IPS-18c (cell line): ENCODE measurements around the gene CD40.
"Not testable (repeated sequence)": the region's sequence is repeated elsewhere in the genome, so short reads cannot be mapped to it uniquely, and the experiment has no call there.

Source experiments
- H3K4me3 ChIP-seq: 2 replicates; pipeline ENCODE4 v1.7.0; 2013; ENCODE audit warnings: low read depth, mild to moderate bottlenecking, low read length, moderate library complexity; ENCODE audit not compliant: insufficient read depth
- H3K9me3 ChIP-seq: one replicate; pipeline ENCODE4 v1.6.1; 2013; ENCODE audit warnings: mild to moderate bottlenecking, low read length, moderate library complexity; ENCODE audit not compliant: control insufficient read depth, insufficient read depth

Gene CD40

DNA sequence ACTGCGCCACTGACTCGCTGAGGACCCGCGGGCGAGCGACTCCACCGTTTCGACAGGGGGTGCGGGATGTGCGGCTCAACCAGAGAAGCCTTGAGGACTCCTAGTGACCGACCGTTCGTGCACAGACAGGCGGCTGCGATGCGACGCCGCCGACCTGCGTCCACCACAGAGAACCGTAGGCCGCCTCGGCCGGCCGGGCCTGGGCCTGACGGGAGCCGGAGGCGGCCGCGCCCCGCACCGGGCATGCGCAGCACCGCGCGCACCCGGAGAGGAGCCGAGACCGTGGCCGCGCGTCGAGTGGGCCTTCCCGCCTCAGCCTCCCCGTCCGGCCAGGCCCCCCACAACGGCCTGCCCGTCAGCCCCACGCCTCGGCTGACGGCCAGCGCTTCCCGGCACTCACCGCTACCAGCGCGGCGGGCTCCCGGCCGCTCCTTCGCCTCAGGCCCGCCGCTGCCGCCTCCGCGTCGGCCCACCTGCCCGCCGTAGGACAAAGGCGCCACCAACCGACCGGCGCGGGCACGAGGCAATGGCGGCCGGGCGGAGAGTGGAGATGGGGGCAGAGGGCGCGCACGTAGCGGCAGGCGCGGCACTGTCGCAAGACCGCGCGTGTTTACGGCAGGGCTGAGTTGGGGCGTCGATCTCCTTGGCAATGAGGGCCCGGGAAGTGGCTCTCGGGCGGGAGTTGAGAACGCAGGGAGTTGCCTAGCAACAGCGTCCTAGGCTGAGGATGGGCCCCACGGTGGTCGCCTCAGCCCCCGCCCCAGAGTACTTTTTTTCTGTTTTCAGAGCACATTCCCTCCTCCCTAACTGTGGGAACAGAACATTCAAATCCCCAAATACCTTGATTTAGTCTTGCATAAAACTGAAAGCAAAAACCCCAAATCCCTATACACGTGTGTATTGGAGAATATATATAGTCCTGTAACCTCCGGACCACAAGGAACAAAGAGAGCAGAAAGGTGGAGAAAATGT, 28.4 kb upstream of the CD40 start, which contains the start of gene NCOA5:
Gene NCOA5, minus strand, starts transcription at position 546 of the 972 bp plus-strand sequence. CDS start 10,538 bp downstream, outside the sequence.
- Histone ChIP-seq H3K9me3 (no peaks in the 10 kb centered on the region), H3K4me3 (peak within 1 kb of the TSS; percentile 93)

DNA sequence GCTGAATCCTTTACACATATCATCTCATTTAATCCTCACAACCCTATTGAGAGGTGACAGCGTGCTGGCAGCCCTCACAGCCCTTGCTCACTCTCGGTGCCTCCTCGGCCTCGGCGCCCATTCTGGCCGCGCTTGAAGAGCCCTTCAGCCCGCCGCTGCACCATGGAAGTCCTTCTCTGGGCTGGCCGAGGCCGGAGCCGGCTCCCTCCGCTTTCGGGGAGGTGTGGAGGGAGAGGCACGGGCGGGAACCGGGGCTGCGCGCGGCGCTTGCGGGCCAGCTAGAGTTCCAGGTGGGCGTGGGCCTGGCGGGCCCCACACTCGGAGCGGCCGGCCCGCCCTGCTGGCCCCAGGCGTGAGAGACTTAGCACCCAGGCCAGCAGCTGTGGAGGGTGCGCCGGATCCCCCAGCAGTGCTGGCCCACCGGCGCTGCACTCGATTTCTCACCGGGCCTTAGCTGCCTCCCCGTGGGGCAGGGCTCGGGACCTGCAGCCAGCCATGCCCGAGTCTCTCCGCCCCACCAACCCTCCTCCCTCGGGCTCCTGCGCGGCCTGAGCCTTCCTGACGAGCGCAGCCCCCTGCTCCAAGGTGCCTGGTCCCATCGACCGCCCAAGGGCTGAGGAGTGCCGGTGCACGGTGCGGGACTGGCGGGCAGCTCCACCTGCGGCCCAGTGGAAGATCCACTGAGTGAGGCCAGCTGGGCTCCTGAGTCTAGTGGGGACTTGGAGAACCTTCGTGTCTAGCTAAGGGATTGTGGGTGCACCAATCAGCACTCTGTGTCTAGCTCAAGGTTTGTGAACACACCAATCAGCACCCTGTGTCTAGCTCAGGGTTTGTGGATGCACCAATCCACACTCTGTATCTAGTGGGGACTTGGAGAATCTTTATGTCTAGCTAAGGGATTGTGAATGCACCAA, 26.2 kb upstream of the CD40 start:
- not testable (repeated sequence) for H3K9me3 ChIP-seq, H3K4me3 ChIP-seq

DNA sequence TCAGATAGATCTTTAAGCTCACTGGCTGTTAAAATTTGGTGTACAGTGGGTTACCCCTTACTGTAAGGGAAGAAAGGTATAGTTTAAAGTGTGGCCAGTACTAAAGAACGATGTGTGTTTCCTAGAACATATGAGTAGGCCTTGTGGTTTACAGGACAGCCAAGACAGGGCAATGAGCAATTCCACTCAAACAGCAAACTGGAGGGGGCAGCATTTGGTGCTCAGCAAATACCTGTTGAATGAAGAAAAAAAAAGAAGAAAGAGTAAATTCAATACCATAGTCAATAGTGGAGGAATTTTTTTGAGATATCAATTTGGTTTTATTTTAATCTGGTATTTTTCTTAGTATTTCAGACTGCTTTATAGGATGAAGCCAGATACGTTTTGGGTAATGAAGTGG, 24.6 kb upstream of the CD40 start:
- Histone ChIP-seq H3K4me3 (no peak overlapping the region), H3K9me3 (no peaks in the 10 kb centered on the region)

DNA sequence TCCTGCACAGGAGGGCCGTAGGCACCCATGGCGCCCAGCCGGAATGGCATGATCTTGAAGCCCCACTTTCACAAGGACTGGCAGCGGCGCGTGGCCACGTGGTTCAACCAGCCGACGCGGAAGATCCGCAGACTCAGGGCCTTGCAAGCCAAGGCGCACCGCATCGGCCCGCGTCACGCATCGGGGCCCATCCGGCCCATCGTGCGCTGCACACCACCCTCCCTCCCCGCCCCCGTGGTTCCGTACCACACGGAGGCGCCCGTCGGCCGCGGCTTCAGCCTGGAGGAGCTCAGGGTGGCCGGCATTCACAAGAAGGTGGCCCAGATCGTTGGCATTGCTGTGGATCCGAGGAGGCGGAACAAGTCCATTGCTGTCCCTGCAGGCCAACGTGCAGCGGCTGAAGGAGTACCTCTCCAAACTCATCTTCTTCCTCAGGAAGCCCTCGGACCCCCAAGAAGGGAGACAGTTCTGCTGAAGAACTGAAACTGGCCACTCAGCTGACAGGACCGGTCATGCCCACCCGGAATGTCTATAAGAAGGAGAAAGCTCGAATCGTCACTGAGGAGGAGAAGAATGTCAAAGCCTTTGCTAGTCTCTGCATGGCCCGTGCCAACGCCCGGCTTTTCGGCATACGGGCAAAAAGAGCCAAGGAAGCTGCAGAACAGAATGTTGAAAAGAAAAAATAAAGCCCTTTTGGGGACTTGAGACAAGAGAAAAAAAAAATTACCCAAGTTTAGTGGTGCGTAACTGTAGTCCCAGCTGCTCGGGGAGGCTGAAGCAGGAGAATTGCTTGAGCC, 18.4 kb upstream of the CD40 start:
- Histone ChIP-seq H3K4me3 (no peak overlapping the region), H3K9me3 (no peaks in the 10 kb centered on the region)

DNA sequence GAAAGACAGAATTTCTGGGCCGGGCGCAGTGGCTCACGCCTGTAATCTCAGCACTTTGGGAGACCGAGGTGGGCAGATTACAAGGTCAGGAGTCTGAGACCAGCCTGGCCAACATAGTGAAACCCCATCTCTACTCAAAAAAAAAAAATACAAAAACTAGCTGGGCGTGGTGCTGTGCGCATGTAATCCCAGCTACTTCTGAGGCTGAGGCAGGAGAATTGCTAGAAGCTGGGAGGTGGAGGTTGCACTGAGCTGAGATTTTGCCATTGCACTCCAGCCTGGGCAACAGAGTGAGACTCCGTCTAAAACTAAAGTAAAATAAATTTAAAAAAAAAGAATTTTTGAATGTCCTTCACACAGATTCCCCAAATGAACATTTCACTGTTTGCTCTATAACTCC, 17.7 kb upstream of the CD40 start:
- H3K4me3 ChIP-seq, H3K9me3 ChIP-seq: not testable (repeated sequence)

DNA sequence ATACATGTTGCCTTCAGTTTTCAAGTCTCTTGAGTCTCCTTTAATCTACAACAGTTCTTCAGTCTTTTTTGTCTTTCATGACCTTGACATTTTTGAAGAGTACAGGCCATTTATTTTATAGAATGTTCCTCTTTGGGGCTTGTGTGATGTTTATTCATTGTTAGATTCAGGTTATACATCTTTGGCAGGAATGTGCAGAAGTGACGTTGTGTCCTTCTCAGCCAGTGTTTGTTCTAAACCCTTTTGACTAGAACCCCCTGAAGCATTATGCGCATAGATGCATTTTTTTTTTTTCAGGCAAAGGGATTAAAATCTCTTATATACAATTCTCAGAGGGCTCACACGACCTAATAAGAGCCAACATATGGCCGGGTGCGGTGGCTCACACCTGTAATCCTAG, 17.1 kb upstream of the CD40 start:
- no peaks in the 10 kb centered on the region for H3K9me3 ChIP-seq
- no peak overlapping the region for H3K4me3 ChIP-seq

DNA sequence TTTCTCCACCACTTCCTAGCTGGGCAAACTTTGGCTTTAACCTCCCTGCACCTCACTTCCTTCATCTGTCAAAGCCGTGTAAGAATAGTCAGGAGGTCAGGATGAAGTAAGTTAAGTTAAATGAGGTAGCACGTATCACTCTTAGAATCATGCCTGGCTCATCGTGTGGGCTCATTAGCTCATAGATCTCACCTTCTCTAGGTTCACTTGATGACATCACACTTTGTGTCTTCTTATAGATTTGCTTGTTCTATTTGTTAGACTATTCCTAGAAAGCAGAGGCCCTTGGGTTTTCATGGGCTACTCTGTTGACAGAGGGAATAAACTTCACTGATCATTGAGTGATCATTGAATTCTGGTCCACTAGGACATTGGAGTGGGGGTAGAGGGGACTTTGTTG, 16.2 kb upstream of the CD40 start:
- H3K4me3 ChIP-seq: no peak overlapping the region
- H3K9me3 ChIP-seq: no peaks in the 10 kb centered on the region

DNA sequence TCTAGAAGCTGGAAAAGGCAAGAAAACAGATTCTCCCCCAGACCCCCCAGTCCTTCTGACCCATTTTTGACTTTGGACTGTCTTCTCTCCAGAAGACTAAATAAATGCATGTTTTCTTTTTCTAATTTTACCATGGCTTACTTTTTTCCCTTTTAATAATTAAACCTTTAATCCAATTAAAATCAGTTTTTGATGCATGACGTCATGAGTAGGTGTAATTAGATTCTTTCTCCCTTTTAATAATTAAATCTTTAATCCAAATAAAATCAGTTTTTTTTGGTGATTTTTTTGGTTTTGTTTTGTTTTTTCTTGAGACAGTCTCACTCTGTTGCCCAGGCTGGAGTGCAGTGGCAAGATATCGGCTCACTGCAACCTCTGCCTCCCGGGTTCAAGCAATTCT, 15.2 kb upstream of the CD40 start:
- no peaks in the 10 kb centered on the region for H3K9me3 ChIP-seq
- no peak overlapping the region for H3K4me3 ChIP-seq

DNA sequence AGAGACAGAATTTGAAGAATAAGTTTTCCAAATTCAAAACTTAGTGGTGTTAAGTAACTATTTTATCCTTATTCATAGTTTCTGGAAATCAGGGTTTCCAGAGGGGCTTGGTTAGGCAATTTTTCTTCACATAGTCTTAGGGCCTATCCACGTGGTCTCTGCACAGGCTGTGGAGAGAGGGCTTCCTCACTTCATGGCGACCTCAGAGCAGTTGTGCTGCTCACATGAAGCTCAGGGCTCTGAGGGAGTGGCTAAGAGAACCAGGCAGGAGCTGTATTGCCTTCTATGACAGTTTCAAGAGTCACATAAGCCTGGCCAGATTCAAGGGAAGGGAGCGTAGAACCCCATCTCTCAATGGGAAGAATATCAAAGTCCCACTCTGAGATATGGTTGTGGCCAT, 13.9 kb upstream of the CD40 start:
- Histone ChIP-seq H3K9me3 (no peaks in the 10 kb centered on the region), H3K4me3 (no peak overlapping the region)

DNA sequence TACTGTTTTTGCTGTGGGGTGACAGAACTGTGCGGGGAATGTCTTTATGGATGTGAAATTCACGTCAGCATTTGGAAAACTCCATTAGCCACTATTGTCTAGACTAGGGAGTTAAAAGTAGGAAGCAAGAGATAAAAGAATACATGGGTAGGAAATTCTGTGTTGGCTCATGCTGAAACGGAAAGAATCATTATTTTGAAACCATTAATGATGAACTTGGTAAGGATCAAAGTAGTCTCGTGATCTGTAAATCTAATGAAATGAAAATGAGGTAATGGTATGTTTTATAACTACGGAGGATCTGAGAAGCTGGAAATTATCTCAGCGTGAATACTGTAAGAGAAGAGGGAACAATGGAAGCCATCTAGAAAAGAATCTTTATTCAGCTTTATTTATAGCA, 11.1 kb upstream of the CD40 start:
- H3K4me3 ChIP-seq: no peak overlapping the region

DNA sequence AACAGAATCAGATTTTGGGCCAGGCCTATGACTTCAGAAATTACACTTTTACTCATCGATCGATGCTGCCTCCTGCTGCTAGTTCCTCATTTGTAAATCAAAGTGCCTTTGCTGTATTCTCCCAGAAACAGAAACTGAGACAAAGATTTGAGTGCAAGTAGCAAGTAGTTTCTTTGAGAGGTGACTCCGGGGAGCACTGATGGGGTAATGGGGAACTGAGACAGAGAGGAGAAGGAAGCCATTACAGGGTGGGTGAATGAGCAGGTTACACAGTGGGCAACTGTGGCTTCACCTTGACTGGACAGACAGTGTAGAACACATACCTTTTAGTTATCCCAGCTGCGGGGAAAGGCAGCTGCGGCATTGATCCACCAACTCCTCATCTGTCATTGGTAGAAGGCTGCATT, 9.7 kb upstream of the CD40 start:
- Histone ChIP-seq H3K9me3 (no peaks in the 10 kb centered on the region), H3K4me3 (no peak overlapping the region)

More for the DNA sequence above, 11.1 kb upstream of the CD40 start:
- no peaks in the 10 kb centered on the region for H3K9me3 ChIP-seq

DNA sequence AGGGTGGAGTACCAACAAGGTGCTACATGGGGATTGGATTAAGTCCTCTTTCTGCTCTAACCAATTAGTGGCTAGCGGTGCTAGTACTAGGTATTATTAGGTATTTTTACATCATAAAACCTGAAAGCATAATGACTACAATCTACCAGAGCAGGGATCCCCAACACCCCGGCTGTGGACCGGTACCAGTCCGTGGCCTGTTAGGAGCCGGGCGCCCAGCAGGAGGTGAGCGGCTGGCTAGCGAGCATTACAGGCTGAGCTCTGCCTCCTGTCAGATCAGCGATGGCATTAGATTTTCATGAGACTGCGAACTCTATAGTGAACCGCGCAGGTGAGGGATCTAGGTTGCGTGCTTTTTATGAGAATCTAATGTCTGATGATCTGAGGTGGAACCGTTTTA, 9.1 kb upstream of the CD40 start:
- no peaks in the 10 kb centered on the region for H3K9me3 ChIP-seq

DNA sequence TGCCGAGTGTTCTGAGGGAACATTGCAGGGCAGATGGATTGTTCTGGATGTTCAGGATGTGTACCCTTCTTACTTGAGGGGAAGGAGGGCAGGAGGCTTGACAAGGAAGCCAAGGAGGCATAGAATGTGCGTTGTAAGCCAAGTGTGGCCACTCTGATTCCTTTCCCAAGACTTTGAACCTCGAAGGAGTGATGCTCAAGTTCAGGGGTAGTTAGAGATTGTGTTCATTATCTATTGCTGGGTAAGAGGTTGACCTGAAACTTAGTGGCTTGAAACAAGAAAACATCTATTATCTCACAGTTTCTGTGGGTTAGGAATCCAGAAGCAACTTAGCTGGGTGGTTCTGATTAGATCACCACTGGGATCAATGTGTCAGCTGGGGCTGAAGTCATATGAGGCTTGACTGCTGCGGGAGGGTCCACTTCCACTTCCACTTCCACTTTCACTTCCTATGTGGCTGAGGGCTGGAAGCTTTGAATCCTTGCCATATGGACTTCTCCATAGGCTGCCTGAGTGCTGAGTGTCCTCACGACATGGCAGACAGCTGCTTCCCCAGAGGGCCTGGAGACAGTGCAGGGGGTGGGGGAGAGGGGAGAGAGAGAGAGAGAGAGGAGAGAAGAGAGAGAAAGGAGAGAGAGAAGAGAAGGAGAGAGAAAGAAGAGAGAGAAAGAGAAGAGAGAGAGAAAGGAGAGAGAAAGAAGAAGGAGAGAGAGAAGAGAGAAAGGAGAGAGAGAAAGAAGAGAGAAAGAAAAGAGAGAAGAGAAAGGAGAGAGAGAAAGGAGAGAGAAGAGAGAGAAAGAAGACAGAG, 6.9 kb upstream of the CD40 start:
- no peaks in the 10 kb centered on the region for H3K9me3 ChIP-seq

More for the DNA sequence above, 9.1 kb upstream of the CD40 start:
- H3K4me3 ChIP-seq: no peak overlapping the region

DNA sequence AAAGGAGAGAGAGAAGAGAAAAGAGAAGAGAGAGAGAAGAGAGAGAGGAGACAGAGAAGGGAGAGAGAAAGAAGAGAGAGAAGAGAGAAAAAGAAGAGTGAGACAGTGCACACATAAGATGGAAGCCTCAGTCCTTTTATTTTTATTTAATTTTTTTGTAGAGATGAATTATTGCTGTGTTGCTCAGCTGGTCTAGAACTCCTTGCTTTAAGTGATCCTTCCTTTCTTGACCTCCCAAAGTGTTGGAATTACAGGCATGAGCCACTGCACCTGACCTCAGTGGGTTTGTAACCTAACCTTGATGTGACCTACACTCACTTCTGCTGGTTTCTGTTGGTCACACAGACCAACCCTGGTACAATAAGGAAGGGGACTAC, 6.3 kb upstream of the CD40 start:
- no peak overlapping the region for H3K4me3 ChIP-seq

More for the DNA sequence above, 6.9 kb upstream of the CD40 start:
- H3K4me3 ChIP-seq: no peak overlapping the region

DNA sequence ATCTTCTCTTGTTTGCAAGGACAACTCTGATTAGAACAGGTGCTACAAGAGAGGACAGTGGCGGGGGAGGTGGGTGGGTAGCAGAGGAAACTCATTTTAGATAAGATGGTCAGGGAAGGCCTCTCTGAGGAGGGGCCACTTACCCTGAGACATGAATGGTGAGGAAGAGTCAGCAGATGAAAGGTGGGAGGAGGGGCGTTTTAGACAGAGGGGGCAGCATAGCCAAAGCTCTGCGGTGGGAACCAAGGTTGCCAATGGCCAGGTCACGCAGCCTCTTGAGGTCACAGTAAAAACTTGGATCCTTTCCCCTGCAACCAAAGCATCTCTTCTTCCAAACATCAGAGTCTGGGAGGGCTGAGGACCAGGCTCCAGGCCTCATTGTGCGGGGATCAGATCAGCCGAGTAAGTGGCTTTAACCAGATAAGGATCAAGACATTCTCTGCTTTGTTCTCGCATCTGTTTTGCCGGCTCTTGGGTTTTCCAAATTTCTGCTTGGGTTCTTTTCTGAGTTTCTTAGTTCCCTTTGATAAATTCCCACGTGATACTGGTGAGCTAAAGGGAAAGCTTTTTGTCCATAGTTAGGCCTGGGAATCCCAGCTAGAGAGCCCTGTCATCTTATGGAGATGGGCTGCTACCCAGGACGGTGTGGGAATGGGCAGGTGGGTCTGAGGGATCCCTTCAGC, 5.5 kb upstream of the CD40 start:
- no peak overlapping the region for H3K4me3 ChIP-seq
- no peaks in the 10 kb centered on the region for H3K9me3 ChIP-seq

More for the DNA sequence above, 6.3 kb upstream of the CD40 start:
- no peaks in the 10 kb centered on the region for H3K9me3 ChIP-seq

DNA sequence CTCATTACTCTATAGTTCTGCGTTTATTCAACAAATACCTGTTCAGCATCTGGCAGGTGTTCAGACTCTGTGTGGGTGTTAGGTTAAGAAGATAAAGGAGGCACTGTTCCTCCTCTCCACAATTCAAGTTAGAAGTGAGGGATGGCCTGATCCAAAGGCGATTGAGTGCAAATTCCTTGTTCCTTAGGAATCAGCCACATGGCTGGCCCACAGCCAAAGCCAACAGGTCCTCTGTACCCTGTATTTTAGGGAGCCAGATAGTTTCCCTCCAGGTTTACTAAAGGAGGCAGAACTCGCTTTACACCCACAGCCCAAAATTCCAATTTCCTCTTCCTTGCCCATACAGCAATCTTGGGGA, 5.0 kb upstream of the CD40 start:
- no peaks in the 10 kb centered on the region for H3K9me3 ChIP-seq
- H3K4me3 ChIP-seq: no peak overlapping the region
